Activated naive CD4-positive, alpha-beta T cell treated with anti-CD3 and anti-CD28 coated beads, Interleukin-2, amount 10 ng/mL, durations not matched to agents 7 days and 5 days (primary cell): ENCODE results near the gene HMGCS1.

Source experiments
- CTCF ChIA-PET: fragments of 350-600 bp; sonication (Branson Sonifier 250); formaldehyde crosslinking; loops from one replicate; lab custom pipeline; 2021; ENCODE audit warnings: antibody characterized with exemption; lab: Charles Lee
- DNase-seq: peaks from one replicate; pipeline ENCODE4 v3.0.0-alpha.2; 2020
- H3K27ac Mint-ChIP-seq: one replicate; pipeline ENCODE4 v1.8.0; 2021; ENCODE audit warnings: mild to moderate bottlenecking, moderate library complexity, mixed read lengths
- H3K27me3 Mint-ChIP-seq: one replicate; pipeline ENCODE4 v1.8.0; 2021; ENCODE audit warnings: mild to moderate bottlenecking, mixed read lengths
- H3K36me3 Mint-ChIP-seq: one replicate; pipeline ENCODE4 v1.8.0; 2021; ENCODE audit warnings: mixed read lengths
- H3K4me1 Mint-ChIP-seq: one replicate; pipeline ENCODE4 v1.8.0; 2021; ENCODE audit warnings: mixed read lengths
- H3K4me3 Mint-ChIP-seq: one replicate; pipeline ENCODE4 v1.8.0; 2021; ENCODE audit warnings: mild to moderate bottlenecking, moderate library complexity, mixed read lengths
- H3K9me3 Mint-ChIP-seq: one replicate; pipeline ENCODE4 v1.8.0; 2021; ENCODE audit warnings: mixed read lengths

Gene HMGCS1

GRCh38 chr5:43243270-43243669, 69.9 kb downstream of the HMGCS1 start:
- Mint-ChIP-seq H3K36me3 (no peaks in the 10 kb centered on the region), H3K4me3 (no peak overlapping the region), H3K27ac (no peak overlapping the region), H3K9me3 (no peaks in the 10 kb centered on the region), H3K4me1 (no peaks in the 10 kb centered on the region), H3K27me3 (peaks cover 27% of the 10 kb centered on the region)
- CTCF ChIA-PET = no interaction called here
- DNase-seq = no peak

- Mint-ChIP-seq H3K4me3 (no peak overlapping the region), H3K36me3 (no peaks in the 10 kb centered on the region), H3K27me3 (peaks cover 27% of the 10 kb centered on the region), H3K9me3 (no peaks in the 10 kb centered on the region), H3K27ac (no peak overlapping the region), H3K4me1 (no peaks in the 10 kb centered on the region)
- CTCF ChIA-PET = no interaction called here
- no peak for DNase-seq
Measured at GRCh38 chr5:43242196-43242595, 71.0 kb downstream of the HMGCS1 start.
